HG03064 (cell line): ENCODE measurements around the gene GDF7.
A peak's percentile ranks its signal among the peaks of the same experiment; 100 is the strongest.

ENCODE experiments used
- ATAC-seq: cut with Tn5 transposase; IDR thresholded peaks from one replicate; pipeline ENCODE4 v1.9.1; 2021; ENCODE audit warnings: low read depth; ENCODE audit not compliant: unreplicated experiment

Gene GDF7

GRCh38 chr2:20671036-20671735, 4.2 kb downstream of the GDF7 start:
- no peak for ATAC-seq

GRCh38 chr2:20671736-20672080, 4.8 kb downstream of the GDF7 start:
- ATAC-seq: no peak

GRCh38 chr2:20672201-20672951, 5.4 kb downstream of the GDF7 start:
- ATAC-seq: no peak

- ATAC-seq: no peak
These were observed 6.9 kb downstream of the GDF7 start for GRCh38 chr2:20673686-20674308.

GRCh38 chr2:20674309-20674965, 7.5 kb downstream of the GDF7 start:
- no peak for ATAC-seq

- ATAC-seq: no peak
These were observed 8.2 kb downstream of the GDF7 start for GRCh38 chr2:20674974-20675679.

GRCh38 chr2:20675701-20676352, 8.9 kb downstream of the GDF7 start:
- peak; percentile 65 for ATAC-seq

GRCh38 chr2:20676353-20677215, 9.6 kb downstream of the GDF7 start:
- peak; percentile 70 for ATAC-seq

- ATAC-seq: peak; percentile 14
These were observed 10.5 kb downstream of the GDF7 start for GRCh38 chr2:20677301-20678085.

GRCh38 chr2:20678086-20678395, 11.1 kb downstream of the GDF7 start:
- no peak for ATAC-seq

GRCh38 chr2:20678780-20679179, 11.8 kb downstream of the GDF7 start:
- no peak for ATAC-seq

GRCh38 chr2:20680744-20681375, 13.9 kb downstream of the GDF7 start:
- no peak for ATAC-seq

GRCh38 chr2:20682167-20682920, 15.4 kb downstream of the GDF7 start:
- ATAC-seq: no peak

GRCh38 chr2:20684581-20685063, 17.7 kb downstream of the GDF7 start:
- no peak for ATAC-seq

- ATAC-seq: no peak
These were observed 20.4 kb downstream of the GDF7 start for GRCh38 chr2:20687260-20687832.

- ATAC-seq: no peak
These were observed 22.7 kb downstream of the GDF7 start for GRCh38 chr2:20689428-20690264.
